NCI-H1436 (cell line): ENCODE results near the gene CLIC4.

ENCODE experiments used
- DNase-seq: peaks from one replicate; lab custom pipeline; 2025; lab: John Stamatoyannopoulos, UW

Gene CLIC4

GRCh38 chr1:24859063-24860010 is 114.1 kb downstream of the CLIC4 start:
- no peak for DNase-seq

- no peak for DNase-seq
These were observed 115.6 kb downstream of the CLIC4 start for GRCh38 chr1:24860841-24861240.

GRCh38 chr1:24861821-24862727 is 116.8 kb downstream of the CLIC4 start:
- no peak for DNase-seq

GRCh38 chr1:24862775-24863483 is 117.7 kb downstream of the CLIC4 start:
- DNase-seq = no peak

- no peak for DNase-seq
These were observed 119.1 kb downstream of the CLIC4 start for GRCh38 chr1:24864370-24864777.

GRCh38 chr1:24865168-24865567 is 119.9 kb downstream of the CLIC4 start:
- DNase-seq = no peak

GRCh38 chr1:24865587-24865986 is 120.3 kb downstream of the CLIC4 start:
- no peak for DNase-seq

- no peak for DNase-seq
These were observed 121.2 kb downstream of the CLIC4 start for GRCh38 chr1:24866211-24867083.

- no peak for DNase-seq
These were observed 122.0 kb downstream of the CLIC4 start for GRCh38 chr1:24867084-24867870.

- no peak for DNase-seq
These were observed 123.0 kb downstream of the CLIC4 start for GRCh38 chr1:24868016-24868875.

- DNase-seq = no peak
These were observed 125.4 kb downstream of the CLIC4 start for GRCh38 chr1:24870551-24871195.

GRCh38 chr1:24871306-24871901 is 126.2 kb downstream of the CLIC4 start:
- no peak for DNase-seq

- DNase-seq = no peak
These were observed 127.0 kb downstream of the CLIC4 start for GRCh38 chr1:24872061-24872850.

GRCh38 chr1:24873148-24873547 is 127.9 kb downstream of the CLIC4 start:
- DNase-seq = no peak

- DNase-seq = no peak
These were observed 128.8 kb downstream of the CLIC4 start for GRCh38 chr1:24874056-24874455.

- no peak for DNase-seq
These were observed 129.5 kb downstream of the CLIC4 start for GRCh38 chr1:24874611-24875234.

- DNase-seq = no peak
These were observed 130.0 kb downstream of the CLIC4 start for GRCh38 chr1:24875257-24875656.
